GM12801 (cell line): ENCODE data around the gene ZDHHC11B.

Source experiments
- CTCF ChIP-seq: IDR thresholded peaks from one replicate; pipeline ENCODE4 v1.5.1; 2011; ENCODE audit warnings: control low read depth; ENCODE audit not compliant: insufficient read length; ENCODE audit errors: extremely low read depth

The ZDHHC11B gene

GRCh38 chr5:669111-669841 lies 115.3 kb downstream of the ZDHHC11B start:
- no peak for TF ChIP-seq CTCF

- no peak for TF ChIP-seq CTCF
Measured at GRCh38 chr5:668283-668995, 116.1 kb downstream of the ZDHHC11B start.

GRCh38 chr5:666816-667498 lies 117.6 kb downstream of the ZDHHC11B start:
- no peak for TF ChIP-seq CTCF

GRCh38 chr5:665956-666711 lies 118.4 kb downstream of the ZDHHC11B start:
- no peak for TF ChIP-seq CTCF

- TF ChIP-seq CTCF: no peak
Measured at GRCh38 chr5:665541-665955, 119.0 kb downstream of the ZDHHC11B start.

GRCh38 chr5:664994-665360 lies 119.6 kb downstream of the ZDHHC11B start:
- no peak for TF ChIP-seq CTCF
